ENCODE measurements around the gene CCND3.
"Not testable (repeated sequence)": the region's sequence is repeated elsewhere in the genome, so short reads cannot be mapped to it uniquely, and the experiment has no call there.

CCND3 gene

DNA sequence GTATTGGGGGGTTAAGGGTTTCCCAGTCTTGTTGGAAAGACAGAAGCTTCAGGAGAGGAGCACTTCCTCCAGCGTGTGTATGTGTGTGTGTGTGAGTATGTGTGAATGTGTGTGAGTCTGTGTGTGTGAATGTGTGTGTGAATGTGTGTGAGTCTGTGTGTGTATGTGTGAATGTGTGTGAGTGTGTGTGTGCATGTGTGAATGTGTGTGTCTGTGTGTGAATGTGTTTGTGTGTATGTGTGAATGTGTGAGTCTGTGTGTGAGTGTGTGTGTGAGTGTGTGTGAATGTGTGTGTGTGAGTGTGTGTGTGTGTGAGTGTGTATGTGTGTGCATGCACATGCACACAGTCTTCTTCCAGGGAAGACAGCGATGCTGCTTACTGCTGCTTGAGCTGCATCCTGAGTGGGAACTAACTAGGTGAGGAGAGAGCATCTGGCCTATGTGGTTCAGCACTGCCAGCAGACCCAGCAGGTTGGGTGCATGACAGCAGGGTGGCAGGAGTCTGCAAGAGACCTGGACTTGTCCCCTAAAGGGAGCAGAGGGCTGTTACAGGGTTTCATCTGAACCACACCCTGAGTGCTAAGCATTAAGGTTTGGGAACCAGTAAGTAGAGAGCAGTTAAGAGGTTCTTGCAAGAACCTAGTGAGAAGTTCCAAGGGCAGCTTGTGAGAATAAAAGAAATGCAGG, 22.7 kb upstream of the CCND3 start:
- DNase-seq (ENCODE audit: insufficient read length, low spot score) (no peak), FAIRE-seq (no peak)
- no peak for TF ChIP-seq POLR2A (IDR thresholded peaks at IDR 0.05; ENCODE audit: low read depth, low read length)

DNA sequence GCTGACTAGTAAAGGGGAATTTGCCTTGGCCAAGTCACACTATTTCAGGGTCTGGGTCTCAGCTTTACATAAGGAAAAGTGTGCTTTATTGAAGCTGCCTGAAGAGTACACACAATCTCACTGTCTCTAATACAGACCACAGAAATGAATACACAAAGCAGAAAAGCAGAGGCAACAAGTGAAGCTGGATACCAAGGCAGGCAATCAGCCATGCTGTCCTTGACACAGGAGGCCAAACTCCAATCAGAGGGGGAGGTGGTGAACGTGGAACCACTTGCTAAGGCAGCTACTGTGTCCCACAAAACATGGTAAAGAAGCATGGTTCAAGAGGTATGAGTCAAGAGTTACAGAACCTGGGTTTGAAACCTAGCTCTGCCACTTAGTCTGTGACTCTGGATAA, 21.8 kb upstream of the CCND3 start:
- DNase-seq (ENCODE audit: insufficient read length, low spot score) = no peak
- TF ChIP-seq POLR2A (IDR thresholded peaks at IDR 0.05; ENCODE audit: low read depth, low read length) = no peak
- no peak for FAIRE-seq

DNA sequence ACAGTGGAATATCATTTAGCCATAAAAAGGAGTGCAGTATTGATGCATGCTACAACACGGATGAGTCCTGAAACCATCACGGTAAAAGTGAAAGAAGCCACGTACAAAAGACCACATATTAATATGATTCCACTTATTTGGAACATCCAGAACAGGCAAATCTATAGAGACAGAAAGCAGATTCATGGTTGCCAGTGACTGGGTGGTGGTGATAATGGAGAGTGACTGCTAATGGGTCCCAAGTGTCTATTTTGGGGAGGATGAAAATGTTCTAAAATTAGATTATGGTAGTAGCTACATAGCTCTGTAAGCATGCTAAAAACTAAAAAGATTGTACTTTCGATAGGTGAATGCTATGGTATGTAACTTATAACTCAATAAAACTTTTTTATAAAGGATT, 18.4 kb upstream of the CCND3 start:
- DNase-seq (ENCODE audit: insufficient read length, low spot score) (no peak), FAIRE-seq (no peak)
- TF ChIP-seq POLR2A (IDR thresholded peaks at IDR 0.05; ENCODE audit: low read depth, low read length) = no peak

DNA sequence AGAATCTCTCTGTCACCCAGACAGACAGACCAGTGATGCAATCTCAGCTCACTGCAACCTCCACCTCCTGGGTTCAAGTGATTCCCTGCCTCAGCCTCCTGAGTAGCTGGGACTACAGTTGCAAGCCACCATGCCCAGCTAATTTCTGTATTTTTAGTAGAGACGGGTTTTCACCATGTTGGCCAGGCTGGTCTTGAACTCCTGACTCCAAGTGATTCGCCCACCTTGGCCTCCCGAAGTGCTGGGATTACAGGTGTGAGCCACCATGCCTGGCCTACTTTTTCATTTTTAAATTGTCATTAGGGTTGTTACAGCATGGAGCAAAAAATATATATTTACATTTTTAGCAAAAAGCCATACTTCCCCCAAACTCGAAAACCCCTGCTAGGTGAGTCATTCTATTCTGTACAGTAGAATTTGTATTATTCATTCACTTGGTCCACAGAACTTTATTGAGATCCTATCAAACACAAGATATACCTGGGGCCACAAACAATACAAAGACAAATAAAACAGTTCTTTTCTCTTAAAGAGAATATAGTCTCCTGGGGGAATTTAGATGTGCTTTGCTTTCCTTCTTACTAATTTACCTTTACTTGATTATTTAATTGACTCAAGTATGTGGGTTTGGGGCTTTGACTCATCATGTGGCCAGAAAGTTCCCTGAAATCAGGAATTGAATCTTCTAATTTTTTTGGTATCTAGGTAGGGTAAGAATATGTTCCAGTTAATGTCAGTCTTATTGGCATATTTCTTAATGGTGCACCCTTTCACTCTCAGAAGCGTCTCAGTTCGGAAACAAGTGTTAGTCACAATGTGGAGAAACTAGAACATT, 16.6 kb upstream of the CCND3 start:
- FAIRE-seq (no peak), DNase-seq (ENCODE audit: insufficient read length, low spot score) (no peak)
- TF ChIP-seq POLR2A (IDR thresholded peaks at IDR 0.05; ENCODE audit: low read depth, low read length) = no peak

DNA sequence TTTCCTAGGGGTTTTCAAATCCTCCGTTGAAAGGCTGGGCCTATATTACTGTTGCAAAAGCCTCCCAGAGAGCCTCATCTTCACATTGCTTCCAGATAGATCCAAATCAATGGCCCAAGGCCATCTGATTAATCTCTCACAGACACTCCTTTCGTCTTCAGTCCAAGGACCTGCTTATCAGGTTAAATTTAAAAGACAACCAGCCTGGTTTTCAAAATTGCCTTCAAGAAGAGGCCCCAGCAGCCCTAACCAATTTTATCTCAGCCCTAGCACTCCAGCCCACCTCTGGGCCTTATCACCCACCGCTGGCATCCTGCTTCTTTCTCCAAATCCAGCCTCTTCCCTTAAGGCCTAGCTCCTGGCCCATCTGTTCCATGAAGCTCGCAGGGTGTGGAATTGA, 15.5 kb upstream of the CCND3 start:
- no peak for DNase-seq (ENCODE audit: insufficient read length, low spot score)
- no peak for FAIRE-seq
- TF ChIP-seq POLR2A (IDR thresholded peaks at IDR 0.05; ENCODE audit: low read depth, low read length) = no peak

DNA sequence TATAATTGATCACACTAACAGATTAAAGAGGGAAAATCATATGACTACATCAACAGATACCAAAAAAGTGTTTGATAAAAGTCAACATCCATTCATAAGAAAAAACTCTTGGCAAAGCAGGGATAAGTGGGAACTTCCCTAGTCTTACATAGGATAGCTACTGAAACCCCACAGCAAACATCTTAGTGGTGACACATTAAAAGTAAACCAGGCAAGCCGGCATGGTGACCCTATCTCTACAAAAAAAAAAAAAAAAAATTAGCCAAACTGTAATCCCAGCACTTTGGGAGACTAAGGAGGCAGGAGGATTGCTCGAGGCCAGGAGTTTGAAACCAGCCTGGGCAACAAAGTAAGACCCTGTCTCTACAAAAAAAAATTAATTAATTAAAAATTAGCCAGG, 13.8 kb upstream of the CCND3 start:
- FAIRE-seq = no peak
- DNase-seq (ENCODE audit: insufficient read length, low spot score) = no peak
- no peak for TF ChIP-seq POLR2A (IDR thresholded peaks at IDR 0.05; ENCODE audit: low read depth, low read length)

DNA sequence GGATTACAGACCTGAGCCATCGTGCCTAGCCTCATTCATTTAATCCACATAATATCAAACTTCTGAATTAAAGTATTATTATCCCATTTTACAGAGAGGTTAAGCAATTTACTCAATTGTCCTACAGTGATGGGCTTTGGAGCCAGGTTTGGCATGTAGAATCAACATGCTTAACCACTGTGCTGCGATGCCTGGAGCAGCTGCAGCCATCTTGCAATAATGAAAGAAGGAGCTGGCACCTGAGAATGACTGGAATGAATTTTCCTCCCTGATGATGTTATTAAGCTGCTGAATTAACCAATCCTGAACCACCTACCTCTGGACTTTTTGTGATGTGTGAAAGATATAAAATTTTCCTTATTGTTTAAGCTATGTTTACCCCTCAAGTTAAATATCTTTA, 13.1 kb upstream of the CCND3 start:
- DNase-seq (ENCODE audit: insufficient read length, low spot score) = no peak
- no peak for TF ChIP-seq POLR2A (IDR thresholded peaks at IDR 0.05; ENCODE audit: low read depth, low read length)
- no peak for FAIRE-seq

DNA sequence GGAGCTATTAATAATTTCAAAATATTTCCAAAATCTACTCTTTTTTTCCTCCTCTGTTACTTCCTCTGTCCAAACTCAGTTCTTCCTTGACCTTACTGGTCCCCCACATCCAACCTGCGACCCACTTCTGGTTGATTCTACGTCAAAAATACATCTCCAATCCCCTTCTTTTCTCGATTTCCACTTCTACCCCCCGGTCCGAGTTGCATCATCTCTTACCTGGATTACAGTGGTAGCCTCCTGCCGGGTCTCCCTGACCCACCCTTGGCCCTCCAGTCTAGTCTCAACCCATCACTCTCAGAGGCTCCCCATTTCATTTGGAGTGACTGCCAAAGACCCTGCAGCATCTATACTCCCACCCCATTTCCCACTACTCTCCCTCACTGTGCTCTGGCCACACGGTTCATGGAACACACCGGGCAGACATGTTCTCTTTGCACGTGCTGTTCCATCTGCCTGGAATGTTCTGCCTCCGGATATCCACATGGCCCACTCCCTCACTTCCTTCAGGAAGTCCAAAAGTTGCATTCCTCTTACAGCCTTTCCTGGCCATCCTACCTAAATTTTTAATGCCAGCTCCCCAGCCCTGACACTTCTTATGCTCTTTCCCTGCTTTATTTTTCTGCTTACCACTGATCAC, 6.1 kb upstream of the CCND3 start:
- no peak for TF ChIP-seq POLR2A (IDR thresholded peaks at IDR 0.05; ENCODE audit: low read depth, low read length)
- FAIRE-seq (no peak), DNase-seq (ENCODE audit: insufficient read length, low spot score) (no peak)

DNA sequence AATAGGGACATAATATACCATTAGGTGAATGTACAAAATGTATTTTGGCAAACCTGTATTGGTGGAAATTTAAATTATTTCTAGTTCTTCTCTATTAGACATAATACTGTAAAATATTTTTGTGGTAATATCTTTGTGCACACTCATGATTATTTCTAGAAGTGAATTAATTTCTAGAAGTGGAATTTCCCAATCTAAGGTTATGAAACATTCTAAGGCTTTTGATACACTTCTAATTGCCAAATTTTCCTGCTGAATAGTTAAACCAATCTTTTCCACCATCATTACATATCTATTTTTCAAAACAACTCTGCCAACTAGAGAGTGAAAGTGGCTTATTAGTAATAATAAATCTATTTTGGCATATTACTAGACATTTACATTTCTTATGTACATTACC, 1.8 kb upstream of the CCND3 start:
- no peak for TF ChIP-seq POLR2A (IDR thresholded peaks at IDR 0.05; ENCODE audit: low read depth, low read length)
- DNase-seq (ENCODE audit: insufficient read length, low spot score) (no peak), FAIRE-seq (no peak)

DNA sequence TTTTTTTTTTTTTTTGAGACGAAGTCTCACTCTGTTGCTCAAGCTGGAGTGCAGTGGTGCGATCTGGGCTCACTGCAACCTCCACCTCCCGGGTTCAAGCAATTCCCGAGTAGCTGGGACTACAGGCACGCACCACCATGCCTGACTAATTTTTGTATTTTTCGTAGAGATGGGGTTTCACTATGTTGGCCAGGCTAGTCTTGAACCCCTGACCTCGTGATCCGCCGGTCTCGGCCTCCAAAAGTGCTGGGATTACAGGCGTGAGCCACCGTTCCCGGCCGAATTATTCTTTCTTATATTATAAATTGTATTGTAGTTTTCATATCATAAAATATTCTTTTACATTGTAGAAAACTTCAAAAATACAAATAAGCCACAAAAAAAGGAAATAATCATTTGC, 1.3 kb upstream of the CCND3 start:
- FAIRE-seq; DNase-seq (ENCODE audit: insufficient read length, low spot score): not testable (repeated sequence)

DNA sequence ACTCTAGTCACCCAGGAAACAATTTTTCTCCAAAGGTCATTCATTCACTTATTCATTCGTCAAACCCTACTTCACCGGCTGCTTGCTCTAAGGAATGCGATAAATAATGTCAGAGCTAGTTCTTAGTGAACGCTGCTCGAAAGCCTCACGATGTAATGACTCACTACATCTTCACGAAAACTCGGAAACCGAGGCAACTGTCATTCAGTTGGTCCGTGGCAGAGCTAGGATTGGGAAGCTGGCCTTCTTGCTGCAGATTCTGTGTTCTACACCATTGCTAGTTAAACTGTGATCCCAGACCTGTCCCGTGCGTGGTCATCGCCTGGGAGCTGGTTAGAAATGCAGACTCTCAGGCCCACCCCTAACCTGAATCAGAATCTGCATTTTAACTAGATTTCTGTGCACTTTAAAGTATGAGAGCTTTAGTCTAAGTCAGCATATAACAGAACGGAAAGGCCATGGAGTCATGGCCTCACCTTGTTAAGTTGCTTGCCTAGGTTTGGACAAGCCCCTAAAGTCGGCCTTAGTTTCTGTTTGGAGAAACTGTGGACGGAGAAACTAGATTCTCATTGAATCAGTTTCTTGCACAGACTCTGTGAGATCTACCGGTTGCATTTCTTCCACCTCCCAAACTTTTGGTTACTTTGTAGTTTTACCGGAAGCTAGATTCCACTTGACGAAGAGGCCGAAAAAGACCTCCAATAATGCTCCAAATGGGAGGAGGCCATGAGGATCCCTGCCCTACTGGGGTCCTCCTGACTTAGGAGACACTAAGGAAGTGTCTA, 651 bp upstream of the CCND3 start:
- TF ChIP-seq POLR2A (IDR thresholded peaks at IDR 0.05; ENCODE audit: low read depth, low read length) = no peak; the same call in 1 of the 2 replicates
- DNase-seq (ENCODE audit: insufficient read length, low spot score) (no peak), FAIRE-seq (peak; percentile 90)

DNA sequence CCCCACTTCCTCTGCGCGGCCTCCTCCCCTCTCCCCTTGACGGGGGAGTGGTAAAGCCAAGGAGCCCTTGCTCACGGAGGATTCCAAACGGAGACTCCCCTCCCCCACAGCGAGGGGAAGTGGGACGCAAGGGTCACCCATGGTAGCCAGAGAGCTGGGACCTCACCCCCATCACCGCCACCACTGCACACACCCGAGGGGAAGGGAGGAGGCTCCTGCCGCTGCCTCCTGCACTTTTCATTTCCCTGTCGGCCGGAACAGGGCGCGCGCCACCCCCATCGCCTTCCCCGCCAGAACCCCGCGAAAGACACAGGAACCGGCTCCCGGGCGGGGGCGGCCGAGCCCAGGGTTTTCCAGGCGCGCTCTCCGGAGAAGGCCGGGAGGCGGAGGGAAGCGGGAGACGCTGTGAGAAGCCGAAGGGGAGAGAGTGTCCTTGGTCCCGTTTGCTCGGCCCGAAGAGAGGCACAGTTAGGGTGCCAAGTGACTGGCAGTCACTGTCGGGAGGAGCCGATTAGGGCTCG, 789 bp downstream of the CCND3 start:
- FAIRE-seq (no peak), DNase-seq (ENCODE audit: insufficient read length, low spot score) (peak; percentile 27)
- TF ChIP-seq POLR2A (IDR thresholded peaks at IDR 0.05; ENCODE audit: low read depth, low read length) = peak; percentile 17; the same call in 1 of the 2 replicates

DNA sequence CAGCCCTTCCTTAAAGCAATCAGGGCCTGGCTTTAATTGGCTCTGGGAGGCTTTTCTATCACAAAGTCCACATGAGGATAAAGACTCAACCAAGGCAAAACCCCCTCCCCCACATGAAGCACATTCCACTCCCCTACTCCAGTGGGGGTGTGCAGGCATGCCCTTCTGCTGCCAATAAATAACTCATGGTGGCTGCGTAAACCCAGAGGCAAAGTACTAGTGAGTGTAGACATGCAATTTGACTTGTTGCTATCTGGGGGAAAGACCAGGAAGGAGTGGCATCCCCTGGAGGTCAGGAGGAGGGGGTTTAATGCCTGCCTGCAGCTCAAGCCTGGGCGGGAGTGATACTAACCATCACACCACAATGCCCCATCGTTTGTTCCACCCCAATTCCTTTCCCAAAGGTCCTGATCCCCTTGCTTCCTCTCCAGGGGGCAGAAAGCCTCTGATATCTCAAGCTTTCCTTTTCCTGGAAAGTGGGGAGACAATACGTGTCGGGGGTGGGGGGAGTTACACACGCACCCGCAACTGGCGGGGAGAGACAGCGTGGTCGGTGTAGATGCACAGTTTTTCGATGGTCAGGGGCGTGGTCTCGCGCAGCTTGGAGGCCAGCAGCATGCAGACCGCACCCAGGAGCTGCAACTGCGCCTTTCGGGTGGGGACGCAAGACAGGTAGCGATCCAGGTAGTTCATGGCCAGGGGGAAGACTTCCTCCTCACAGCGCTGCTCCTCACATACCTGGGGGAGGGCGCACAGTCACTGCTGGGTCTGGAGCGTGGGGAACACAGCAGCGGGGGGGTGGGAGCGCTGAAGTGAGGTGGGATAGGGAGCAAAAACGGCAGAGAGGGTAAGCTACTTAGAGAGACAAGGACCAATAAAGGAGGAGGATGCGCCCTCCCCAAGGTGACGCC, 1.5 kb downstream of the CCND3 start:
- TF ChIP-seq POLR2A (IDR thresholded peaks at IDR 0.05; ENCODE audit: low read depth, low read length) = no peak
- FAIRE-seq (no peak), DNase-seq (ENCODE audit: insufficient read length, low spot score) (no peak)
